ENCODE results near the gene CERT1. TPM values are rescaled to one million over a fixed set of nuclear protein-coding genes. Genes with fewer than 3 reads are reported as not detected.
"Not testable (repeated sequence)": the region's sequence is repeated elsewhere in the genome, so short reads cannot be mapped to it uniquely, and the experiment has no call there.

CERT1 gene
- total RNA-seq, 1 experiment from 2014 or later: 30.0 TPM

DNA sequence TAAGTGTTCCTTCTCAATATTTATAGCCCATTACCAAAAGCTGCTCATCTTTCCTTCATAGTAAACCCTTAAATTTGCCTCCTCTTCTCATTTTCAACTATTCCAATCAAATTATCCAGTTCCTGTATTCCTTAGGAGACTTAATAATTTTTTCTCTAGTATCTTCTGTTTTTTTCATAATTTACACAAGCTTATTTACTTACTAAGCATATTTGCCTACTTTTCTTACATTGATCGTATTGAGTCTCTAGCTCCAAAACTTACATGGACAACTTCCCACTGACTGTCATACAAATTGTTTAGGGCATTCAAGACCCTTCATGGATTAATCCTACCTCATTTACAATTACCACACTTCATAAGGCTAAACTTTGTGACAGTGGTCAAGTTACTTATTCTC lies 3.6 kb downstream of the CERT1 start:
- Histone ChIP-seq H3K9me3 (ENCODE audit: low read depth, low read length, poor library complexity, severe bottlenecking) (no peaks in the 10 kb centered on the region), H3K4me3 (ENCODE audit: low read depth, low read length, poor library complexity, severe bottlenecking) (no peak overlapping the region), H3K27me3 (replicated peaks; ENCODE audit: insufficient read depth, low read depth, low read length, poor library complexity) (no peaks in the 10 kb centered on the region), H3K27ac (ENCODE audit: low read depth, low read length, poor library complexity, severe bottlenecking) (no peak overlapping the region), H3K36me3 (ENCODE audit: insufficient read depth, low read length, poor library complexity, severe bottlenecking) (no peaks in the 10 kb centered on the region), H3K4me1 (ENCODE audit: insufficient read depth, low read length, poor library complexity, severe bottlenecking) (no peaks in the 10 kb centered on the region)
- ChIA-PET CTCF (no interaction called here), POLR2A (ENCODE audit: low non-redundant PET) (no interaction called here)
- intact Hi-C loops (cut with micrococcal nuclease; ENCODE audit: unreplicated experiment): no loop called here
- TF ChIP-seq, protein P1, sequence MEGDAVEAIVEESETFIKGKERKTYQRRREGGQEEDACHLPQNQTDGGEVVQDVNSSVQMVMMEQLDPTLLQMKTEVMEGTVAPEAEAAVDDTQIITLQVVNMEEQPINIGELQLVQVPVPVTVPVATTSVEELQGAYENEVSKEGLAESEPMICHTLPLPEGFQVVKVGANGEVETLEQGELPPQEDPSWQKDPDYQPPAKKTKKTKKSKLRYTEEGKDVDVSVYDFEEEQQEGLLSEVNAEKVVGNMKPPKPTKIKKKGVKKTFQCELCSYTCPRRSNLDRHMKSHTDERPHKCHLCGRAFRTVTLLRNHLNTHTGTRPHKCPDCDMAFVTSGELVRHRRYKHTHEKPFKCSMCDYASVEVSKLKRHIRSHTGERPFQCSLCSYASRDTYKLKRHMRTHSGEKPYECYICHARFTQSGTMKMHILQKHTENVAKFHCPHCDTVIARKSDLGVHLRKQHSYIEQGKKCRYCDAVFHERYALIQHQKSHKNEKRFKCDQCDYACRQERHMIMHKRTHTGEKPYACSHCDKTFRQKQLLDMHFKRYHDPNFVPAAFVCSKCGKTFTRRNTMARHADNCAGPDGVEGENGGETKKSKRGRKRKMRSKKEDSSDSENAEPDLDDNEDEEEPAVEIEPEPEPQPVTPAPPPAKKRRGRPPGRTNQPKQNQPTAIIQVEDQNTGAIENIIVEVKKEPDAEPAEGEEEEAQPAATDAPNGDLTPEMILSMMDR (conservative IDR thresholded peaks at IDR 0.05; ENCODE audit: low read depth, low read length): no peak
- TF ChIP-seq EZH2 (IDR thresholded peaks at IDR 0.05; ENCODE audit: borderline replicate concordance, low read depth, low read length, poor library complexity, severe bottlenecking): no peak
- DNase-seq (ENCODE audit: low spot score): no peak
- BruUV-seq (replicated peaks): no TSS peak

DNA sequence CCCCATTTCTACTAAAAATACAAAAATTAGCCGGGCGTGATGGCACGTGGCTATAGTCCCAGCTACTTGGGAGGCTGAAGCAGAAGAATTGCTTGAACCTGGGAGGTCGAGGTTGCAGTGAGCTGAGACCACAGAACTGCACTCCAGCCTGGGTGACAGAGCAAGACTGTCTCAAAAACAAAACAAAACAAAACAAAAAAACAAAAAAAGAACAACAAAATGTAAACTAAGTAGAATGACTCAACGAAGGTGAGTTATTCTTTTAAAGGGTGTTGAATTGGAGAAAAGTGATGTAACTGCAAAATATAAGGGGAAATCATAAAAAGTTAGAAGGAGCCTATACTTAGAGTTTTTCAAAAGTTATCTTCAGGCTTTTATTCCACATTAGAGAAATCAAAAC lies 6.3 kb downstream of the CERT1 start:
- H3K36me3 ChIP-seq (ENCODE audit: insufficient read depth, low read length, poor library complexity, severe bottlenecking); intact Hi-C loops (cut with micrococcal nuclease; ENCODE audit: unreplicated experiment); BruUV-seq (replicated peaks); H3K4me1 ChIP-seq (ENCODE audit: insufficient read depth, low read length, poor library complexity, severe bottlenecking); H3K27me3 ChIP-seq (replicated peaks; ENCODE audit: insufficient read depth, low read depth, low read length, poor library complexity); H3K27ac ChIP-seq (ENCODE audit: low read depth, low read length, poor library complexity, severe bottlenecking); CTCF ChIA-PET; POLR2A ChIA-PET (ENCODE audit: low non-redundant PET); H3K4me3 ChIP-seq (ENCODE audit: low read depth, low read length, poor library complexity, severe bottlenecking); H3K9me3 ChIP-seq (ENCODE audit: low read depth, low read length, poor library complexity, severe bottlenecking); DNase-seq (ENCODE audit: low spot score): not testable (repeated sequence)

DNA sequence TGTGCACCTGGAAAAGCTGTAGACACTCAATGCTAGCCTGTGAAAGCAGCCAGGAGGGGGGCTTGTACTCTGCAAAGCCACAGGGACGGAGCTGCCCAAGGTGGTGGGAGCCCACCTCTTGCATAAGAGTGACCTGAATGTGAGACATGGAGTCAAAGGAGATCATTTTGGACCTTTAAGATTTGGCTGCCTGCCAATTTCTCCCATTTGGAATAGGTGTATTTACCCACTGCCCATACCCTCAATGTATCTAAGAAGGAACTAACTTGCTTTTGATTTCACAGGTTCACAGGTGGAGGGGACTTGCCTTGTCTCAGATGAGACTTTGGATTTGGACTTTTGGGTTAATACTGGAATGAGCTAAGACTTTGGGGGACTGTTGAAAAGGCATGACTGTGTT lies 12.6 kb downstream of the CERT1 start:
- H3K27ac ChIP-seq (ENCODE audit: low read depth, low read length, poor library complexity, severe bottlenecking); H3K27me3 ChIP-seq (replicated peaks; ENCODE audit: insufficient read depth, low read depth, low read length, poor library complexity); H3K4me1 ChIP-seq (ENCODE audit: insufficient read depth, low read length, poor library complexity, severe bottlenecking); H3K36me3 ChIP-seq (ENCODE audit: insufficient read depth, low read length, poor library complexity, severe bottlenecking); CTCF ChIA-PET; BruUV-seq (replicated peaks); H3K4me3 ChIP-seq (ENCODE audit: low read depth, low read length, poor library complexity, severe bottlenecking); intact Hi-C loops (cut with micrococcal nuclease; ENCODE audit: unreplicated experiment); H3K9me3 ChIP-seq (ENCODE audit: low read depth, low read length, poor library complexity, severe bottlenecking); DNase-seq (ENCODE audit: low spot score); POLR2A ChIA-PET (ENCODE audit: low non-redundant PET): not testable (repeated sequence)

DNA sequence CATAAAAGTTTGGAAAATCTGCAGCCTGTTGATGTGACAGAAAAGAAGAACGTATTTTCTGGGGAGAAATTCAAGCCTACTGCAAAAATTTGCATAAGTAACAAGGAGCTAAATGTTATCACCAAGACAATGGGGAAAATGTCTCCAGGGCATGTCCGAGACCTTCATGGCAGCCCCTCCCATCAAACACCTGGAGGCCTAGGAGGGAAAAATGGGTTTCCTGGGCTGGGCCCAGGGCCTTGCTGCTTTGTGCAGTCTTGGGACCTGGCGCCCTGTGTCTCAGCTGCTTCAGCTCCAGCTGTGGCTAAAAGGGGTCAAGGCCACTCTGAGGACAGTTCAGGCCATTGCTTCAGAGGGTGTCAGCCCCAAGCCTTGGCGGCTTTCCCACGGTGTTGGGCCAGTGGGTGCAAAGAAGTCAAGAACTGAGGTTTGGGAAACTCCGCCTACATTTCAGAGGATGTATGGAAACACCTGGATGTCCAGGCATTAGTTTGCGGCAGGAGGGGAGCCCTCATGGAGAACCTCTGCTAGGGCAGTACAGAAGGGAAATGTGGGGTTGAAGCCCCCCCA lies 13.1 kb downstream of the CERT1 start:
- intact Hi-C loops (cut with micrococcal nuclease; ENCODE audit: unreplicated experiment): no loop called here
- Histone ChIP-seq H3K4me3 (ENCODE audit: low read depth, low read length, poor library complexity, severe bottlenecking) (no peak overlapping the region), H3K36me3 (ENCODE audit: insufficient read depth, low read length, poor library complexity, severe bottlenecking) (peaks cover 2% of the 10 kb centered on the region), H3K27me3 (replicated peaks; ENCODE audit: insufficient read depth, low read depth, low read length, poor library complexity) (no peaks in the 10 kb centered on the region), H3K4me1 (ENCODE audit: insufficient read depth, low read length, poor library complexity, severe bottlenecking) (no peaks in the 10 kb centered on the region), H3K9me3 (ENCODE audit: low read depth, low read length, poor library complexity, severe bottlenecking) (no peaks in the 10 kb centered on the region), H3K27ac (ENCODE audit: low read depth, low read length, poor library complexity, severe bottlenecking) (no peak overlapping the region)
- DNase-seq (ENCODE audit: low spot score): no peak
- no TSS peak for BruUV-seq (replicated peaks)
- ChIA-PET POLR2A (ENCODE audit: low non-redundant PET) (no interaction called here), CTCF (no interaction called here)
- TF ChIP-seq, protein P1 (conservative IDR thresholded peaks at IDR 0.05; ENCODE audit: low read depth, low read length): no peak
- no peak for TF ChIP-seq EZH2 (IDR thresholded peaks at IDR 0.05; ENCODE audit: borderline replicate concordance, low read depth, low read length, poor library complexity, severe bottlenecking)
